Measurements from ENCODE around the gene MYO15B.

The MYO15B gene

DNA sequence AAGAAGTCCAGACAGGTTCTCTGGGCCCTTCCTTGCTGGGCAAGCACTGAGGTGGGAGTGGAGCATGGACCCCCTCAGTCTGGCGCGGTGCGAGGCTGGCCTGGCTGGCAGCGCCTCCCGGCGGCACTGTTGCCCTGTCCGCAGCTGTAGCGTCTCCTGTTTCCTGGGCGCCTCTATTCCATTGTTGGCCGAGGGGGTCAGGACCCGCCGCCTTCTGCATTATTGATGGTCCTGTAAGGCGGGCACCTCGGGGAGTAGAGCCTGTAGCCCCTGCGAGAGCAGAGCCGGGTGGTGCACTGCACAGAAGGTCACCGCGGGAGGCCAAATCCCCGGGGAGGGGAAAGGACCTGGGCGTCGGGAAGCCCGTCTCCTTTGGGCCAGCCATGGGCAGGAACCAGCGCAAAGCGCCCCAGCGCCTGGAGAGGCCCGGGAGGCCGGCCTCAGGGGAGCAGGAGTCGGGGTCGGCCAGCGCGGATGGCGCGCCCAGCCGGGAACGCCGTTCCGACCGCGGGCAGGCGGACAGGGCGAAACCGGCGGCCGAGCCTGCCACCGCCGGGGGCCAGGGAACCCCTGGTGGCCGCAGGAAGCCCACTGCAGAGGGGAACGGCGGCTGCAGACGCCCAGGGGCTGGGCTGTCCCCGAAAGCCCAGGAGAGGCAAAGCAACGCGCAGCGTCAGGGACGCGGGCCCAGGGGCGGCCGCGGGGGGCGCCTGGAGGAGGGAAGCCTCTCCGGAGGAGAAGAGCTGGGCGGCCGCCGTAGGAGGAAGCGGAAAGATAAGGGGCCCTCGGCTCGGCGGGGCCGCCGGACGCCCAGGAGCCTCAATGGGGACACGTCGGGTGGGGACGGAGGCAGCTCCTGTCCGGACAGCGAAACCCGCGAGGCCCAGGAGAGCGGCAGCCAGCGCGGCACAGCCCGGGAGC, at the start of gene MYO15B:
MYO15B (plus strand) TSS at position 126 of the 921 bp plus-strand sequence; CDS start at position 384, 258 bp downstream.
- no peak for DNase-seq (ENCODE audit: low read depth)

DNA sequence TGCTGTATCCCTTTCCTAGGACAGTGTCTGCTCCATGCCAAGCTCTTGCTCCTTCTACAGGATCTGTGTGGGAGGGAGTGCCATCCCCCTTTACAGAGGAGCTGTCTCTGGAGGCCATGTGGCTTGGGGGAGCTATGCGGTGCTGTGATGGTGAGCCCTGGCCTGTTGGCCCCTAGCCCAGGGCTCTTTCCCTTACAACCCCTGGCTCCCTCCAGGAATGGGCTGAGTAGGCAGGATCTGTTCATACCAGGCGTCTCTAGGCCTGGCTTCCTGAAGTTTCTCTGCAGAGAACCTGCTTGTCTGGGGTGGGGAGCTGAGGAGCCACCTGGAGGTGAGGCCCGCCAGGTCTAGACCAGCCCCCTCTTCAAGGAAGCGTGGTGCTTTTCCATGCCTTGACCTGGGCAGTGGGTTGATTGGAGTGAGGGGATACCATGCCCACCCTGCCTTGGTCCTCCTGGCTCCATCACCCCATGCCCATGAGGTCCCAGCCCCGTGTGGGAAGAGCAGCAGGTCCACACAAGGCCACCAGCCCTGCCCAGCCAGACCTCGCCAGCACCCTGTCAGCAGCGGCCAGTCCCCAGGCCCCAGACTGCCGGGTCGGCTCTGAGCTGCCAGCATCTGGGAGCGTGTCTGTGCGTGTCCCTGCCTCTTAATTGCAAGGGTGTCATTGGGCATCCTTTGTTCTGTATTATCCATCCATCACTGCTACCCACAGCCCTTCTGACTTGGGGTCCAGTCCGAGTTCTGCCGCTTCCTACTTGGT, 47.5 kb upstream of the MYO15B start:
- no peak for DNase-seq (ENCODE audit: low read depth)

DNA sequence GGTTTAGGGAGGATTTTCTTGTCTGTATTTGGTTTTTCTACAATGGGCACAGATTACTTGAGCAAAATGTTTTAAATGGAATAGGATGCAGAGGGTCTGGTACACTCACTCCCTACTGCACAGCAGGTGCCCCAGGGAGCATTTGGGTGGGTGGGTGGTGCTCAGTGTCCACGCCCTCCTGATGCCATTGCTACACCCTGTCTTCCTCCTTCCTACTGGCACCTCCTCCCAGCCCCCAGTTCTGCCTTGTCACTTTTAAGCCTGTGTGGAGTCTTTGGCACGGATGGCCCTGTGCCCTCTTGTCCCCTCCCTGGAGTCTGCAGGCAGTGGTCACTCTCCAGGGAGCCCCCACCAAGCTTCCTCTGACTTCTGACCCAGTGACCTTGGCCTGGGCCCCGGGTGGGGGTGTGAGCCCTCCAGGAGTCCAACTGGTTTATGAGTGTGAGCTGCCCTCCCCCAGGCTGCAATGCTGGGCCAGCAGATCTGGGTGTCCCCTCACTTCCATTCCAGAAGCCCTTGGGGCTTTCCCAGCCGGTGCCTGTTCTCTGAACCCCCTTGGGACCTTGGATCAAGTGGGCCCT, 46.6 kb upstream of the MYO15B start:
- DNase-seq (ENCODE audit: low read depth) = no peak

DNA sequence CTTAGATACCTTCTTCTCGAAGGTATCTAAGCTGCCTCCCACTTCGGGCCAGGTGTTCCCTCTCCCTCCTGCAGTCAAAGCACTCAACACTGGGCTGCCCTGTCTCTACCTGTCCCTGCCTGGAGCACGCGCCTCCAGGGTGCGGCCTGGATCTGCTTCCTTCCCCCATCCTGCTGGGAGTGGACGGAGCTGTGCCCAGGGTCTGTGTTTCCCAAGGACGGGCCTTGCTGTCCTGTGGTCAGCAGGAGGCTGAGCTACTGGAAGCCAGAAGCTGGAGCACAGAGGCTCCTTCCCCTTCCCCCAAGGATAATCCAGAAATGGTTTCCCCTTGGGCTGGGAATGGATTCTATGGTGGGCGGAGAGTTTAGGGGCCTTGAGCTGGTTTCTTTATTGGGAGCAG, 45.4 kb upstream of the MYO15B start:
- DNase-seq (ENCODE audit: low read depth) = no peak

DNA sequence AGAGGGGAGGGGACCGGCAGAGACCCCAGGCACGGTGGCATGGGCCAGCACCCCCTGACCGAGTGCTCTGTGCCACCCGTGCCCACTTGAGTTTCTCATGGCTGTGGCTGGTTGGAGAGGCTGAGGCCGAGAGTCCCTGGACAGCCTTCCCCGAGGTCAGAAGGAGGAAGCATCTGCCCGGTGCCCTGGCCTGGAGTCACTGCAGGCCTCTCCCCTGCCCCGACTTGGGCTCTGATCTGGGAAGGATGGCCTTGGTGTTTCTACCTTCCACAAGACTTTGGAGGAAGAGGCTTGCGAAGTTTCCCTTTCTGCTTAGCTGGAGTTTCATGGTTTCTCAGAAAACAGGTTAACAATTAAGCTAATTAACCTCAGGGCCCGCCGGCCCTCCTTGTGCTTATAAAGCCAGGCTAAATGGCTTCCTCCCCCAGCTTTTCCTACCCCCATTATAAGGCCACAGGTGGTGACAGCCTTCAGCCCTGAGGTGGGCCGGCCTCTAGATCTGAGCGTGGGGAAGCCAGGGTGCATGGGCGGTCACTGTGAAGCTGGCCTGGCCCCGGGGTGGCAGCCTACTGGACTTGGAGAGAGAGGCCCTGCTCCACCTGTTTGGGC, 44.8 kb upstream of the MYO15B start:
- DNase-seq (ENCODE audit: low read depth) = no peak

DNA sequence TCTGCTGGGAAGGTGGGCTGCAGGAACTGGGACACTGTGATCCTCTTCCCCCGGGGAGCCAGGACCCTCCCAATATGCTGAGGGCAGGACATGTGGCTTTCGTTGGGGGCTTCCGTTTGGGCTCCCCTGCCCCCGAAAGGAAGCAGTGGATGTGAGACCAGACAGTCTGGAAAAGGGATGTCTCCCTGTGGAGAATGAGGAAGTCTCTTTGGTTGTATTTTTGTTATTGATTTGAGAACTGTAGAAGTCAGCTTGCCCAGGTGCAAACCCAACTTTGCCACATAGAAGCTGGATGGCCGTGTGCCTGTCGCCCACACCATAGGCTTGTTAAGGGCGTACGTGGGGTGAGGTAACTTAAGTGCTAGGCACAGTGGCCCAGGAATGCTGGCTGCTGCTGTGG, 43.4 kb upstream of the MYO15B start:
- no peak for DNase-seq (ENCODE audit: low read depth)

DNA sequence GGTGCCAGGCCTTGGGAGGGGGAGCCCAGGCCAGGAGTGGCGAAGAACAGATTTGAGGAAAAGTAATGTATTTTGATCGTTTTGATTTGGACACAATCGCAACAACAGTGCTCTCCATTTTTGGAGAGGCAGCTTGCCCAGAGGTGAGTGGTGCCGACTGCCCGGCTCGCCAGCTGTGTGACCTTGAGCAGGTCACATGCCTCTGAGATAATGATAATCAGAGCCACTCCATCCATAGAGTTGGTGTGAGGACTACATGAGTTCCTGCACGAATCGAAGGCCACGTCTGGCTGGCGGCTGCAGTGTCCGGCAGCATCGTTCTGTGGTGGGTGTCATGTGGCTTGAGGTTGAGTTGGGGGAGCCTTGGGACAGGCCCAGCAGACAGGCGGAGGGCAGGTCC, 41.4 kb upstream of the MYO15B start:
- no peak for DNase-seq (ENCODE audit: low read depth)

DNA sequence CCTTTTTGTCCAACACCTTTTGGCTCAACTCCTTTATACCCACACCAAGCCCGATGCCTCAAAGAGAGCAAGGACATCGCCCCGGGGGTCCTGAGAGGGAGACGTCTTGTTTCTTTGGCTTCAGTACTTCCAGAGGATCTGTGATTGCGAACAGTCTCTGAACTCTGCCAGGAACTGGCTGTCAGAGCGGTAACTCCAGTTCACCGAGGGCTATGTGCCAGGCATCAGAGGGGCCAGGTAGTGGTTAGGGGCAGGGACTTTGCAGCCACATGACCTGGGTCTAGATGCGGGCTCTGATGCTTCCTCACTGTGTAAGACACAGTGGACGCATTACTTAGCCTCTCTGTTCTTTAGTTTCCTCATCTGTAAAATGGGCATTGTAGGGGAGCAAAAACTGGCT, 40.5 kb upstream of the MYO15B start:
- no peak for DNase-seq (ENCODE audit: low read depth)

DNA sequence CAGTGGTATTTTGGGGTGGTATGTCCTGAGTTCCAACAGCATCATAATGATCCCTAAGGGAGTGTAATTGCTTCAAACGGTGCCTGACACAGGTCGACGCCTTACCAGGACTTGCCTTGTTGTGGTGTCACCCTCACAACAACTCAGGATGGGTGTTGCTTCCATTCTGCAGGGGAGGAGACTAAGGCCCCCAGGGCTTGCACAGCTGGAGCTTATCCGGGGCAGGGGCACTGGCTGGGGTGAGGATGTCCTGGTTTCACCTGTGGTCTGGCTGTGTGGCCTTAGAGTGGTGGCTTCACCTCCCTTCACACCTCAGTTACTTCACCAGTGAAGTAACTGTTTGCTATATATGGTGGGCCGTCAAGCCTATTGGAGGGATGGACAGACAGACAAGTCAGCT, 38.8 kb upstream of the MYO15B start:
- no peak for DNase-seq (ENCODE audit: low read depth)

DNA sequence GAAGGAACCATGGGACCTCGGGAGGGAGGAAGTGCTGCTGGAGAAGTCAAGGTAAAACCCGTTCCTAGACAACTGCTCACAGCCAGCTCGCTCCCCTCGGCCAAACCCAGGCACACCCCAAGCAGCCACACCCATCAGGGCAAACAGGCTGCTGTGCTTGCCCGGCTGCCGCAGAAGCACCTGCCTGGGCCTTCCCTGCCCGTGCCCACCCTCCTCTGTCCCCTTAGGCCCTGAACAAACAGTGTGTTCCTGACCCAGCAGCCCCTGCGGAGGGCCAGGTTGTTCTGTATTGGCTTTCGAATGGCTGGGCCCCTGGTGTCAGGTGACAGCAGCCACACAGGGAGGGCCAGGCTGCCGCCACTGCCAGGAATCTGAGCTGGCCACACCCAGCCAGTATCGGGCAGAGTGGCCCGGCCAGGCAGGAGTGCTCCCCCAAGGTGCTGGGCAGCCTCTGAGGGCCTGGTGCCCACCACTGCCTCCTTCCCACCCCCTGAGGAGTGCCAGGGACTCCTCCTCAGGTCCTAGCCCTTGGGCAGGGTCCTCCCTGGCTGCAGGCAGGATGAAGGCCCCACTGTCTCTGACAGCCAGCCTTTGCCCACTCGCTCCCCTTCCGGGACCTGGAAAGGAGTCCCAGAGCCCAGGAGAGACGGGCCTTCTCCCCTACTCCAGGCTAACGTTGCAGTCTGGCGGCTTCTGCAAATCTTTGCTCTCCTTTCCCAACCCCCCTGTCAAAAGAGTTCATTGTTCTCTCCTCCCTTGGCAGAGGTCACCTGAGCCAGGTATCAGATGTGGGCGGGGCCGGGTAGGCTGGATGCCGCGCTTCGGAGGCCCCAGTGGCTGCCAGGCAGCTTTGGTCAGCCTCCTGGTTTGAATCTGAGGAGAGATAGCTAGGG, 38.1 kb upstream of the MYO15B start:
- no peak for DNase-seq (ENCODE audit: low read depth)

DNA sequence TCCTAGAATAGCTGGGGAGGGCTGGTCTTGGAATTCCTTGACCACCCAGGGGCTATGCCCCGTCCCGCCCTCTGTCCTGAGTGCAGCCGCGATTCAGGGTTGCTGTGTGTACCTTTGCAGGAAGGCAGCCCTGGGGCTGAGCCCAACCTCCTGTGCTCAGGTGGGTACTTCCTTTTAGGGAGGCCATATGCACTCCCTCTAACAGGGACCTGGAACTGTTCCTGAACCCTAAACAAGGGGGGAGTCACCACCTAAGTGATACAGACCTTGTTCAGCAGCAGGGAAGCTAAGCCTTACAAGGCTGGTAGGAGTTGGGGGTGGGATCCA, 37.5 kb upstream of the MYO15B start:
- DNase-seq (ENCODE audit: low read depth) = no peak

DNA sequence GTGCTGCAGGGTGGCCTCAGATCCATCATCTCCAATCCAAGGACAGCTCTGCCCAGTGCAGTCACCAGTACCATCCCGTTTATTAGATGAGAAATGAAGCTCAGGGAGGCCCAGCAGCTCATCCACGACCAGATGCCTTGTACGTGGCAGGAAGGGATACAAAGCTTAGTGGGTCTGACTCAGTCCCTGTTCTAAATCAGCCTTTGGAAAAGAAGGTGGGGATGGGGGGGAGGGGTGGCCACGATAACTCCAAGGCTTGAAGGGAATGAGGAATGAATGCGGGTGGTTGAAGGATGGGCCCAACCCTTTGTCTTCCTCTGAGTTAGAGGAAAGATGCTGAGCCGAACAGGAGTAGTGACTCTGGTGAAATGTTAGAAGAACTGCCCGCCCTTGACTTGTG, 36.3 kb upstream of the MYO15B start:
- no peak for DNase-seq (ENCODE audit: low read depth)

DNA sequence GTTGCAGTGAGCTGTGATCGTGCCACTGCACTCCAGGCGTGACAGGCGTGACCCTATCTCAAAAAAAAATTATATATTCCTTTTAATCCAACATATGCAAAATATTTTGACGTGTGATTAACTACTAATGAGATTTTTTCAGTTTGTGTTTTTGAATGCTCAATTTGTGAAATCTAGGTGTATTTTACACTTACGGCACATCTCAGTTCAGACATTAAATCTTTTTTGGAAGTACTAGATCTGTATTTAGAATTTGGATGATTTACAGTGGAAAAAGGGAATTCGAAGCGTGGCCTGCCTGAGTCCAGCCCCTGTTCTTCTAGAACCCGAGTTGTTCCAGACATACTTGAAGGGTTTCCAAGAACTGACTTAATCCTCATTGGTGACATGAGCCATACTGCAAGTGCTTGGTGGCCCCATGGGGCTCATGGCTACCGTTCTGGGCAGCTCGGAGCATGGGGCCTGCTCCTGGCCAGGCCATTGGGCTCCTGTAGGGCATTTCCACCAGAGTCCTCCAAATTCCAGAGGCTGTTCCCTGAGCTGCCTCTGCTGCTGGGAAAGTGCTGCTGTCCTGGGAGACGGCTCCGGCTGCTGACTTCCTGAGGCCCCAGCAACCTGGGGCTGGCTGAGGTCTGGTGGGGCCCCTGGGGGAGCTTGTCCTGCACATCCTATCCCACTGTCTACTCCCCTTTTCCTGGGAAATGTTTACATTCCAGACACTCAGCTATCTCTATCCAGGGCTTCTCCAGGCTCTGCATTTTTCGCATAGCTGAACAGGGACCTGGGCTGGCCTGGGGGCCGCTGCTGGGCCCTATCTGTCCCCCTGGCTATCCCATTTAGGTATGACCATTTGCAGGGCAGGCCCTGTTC, 34.9 kb upstream of the MYO15B start:
- DNase-seq (ENCODE audit: low read depth) = no peak

DNA sequence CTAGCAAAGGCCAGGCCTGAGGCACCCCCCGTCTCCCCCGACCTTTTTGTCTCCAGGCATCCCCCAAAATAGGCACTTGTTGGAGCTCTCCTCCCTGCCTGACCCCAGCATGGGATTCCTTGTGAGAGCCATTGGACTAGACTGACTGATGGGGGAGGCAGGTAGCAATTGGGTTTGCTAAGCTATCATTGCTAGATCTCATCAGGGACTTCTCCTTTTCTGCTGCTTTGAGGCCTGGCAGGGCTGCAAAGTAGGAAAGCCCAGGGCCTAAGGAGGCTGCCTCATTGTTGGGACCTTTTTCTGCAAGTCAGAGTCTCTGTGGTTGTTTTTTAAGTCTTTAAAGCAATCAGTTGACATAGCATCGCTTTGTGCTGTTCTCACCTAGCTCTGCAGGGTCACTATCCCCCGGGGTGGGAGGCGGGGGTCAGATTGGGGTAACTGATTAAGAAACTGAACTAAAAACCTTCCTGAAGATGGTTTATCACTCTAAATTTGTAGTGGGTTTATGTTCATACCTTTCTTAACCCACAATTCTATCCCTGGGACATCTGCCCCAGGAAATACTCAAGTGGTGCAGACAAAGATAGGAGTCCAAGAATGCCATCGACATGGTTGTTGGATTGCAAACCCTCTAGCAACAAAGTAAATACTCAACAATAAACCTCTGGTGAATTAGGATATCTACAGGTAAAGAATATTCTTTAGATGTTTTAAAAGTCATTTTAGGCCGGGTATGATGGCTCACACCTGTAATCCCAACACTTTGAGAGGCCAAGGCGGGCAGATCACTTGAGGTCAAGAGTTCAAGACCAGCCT, 34.1 kb upstream of the MYO15B start:
- no peak for DNase-seq (ENCODE audit: low read depth)

DNA sequence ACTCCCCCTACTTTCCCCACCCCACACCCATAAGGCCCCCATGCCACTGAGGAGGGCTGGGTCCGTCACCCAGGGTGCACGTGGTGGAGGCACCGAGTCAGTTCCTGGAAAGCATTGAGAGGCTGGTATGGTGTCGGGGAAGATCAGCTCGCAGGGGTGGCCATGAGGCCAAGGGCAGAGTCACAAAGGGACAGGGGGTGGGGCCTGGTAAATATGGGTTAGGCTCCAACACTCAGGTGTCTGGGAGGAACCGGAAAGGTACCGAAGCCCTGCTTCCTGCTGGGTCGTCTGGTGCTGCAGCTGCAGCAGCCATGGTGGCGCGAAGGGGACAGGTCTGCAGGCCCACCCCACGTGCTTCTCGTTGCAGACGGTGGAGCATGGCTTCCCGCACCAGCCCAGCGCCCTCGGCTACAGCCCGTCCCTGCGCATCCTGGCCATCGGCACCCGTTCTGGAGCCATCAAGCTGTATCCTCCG, 31.9 kb upstream of the MYO15B start:
- DNase-seq (ENCODE audit: low read depth) = no peak

DNA sequence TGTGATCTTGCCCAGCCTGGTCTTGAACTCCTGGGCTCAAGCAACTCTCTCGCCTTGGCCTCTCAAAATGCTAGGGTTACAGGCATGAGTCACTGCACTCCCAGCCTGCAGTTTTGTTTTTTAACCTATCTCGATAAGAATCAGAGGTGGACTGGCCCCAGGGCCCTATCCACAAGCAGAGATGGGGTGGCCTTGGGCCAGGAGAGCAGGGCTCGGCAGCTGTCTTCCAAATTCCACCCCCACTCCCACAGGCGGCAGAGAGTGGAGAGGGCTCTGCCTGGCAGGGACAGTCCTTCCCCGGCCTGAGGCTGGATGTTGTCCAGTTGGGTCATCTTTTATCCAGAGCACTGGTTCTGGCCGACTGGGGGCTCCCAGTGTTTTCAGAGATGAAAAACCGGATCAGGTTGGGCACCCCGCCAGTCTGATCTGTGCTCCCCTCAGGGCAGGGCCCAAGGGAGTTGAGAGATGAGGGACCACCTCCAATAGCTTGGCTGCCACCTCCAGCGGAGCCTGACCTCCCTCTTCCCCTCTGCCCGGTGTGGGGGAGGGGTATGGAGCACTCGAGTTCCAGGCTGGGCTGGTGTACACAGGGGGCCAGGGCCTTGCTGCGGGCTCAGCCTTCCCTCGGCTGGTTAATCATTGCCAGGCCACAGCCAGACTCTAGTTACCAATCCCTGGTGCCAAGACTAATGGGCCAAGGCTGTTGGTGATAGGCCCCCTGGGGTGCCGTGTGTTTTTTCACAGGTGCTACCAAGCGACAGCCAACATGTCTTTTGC, 30.3 kb upstream of the MYO15B start:
- no peak for DNase-seq (ENCODE audit: low read depth)

DNA sequence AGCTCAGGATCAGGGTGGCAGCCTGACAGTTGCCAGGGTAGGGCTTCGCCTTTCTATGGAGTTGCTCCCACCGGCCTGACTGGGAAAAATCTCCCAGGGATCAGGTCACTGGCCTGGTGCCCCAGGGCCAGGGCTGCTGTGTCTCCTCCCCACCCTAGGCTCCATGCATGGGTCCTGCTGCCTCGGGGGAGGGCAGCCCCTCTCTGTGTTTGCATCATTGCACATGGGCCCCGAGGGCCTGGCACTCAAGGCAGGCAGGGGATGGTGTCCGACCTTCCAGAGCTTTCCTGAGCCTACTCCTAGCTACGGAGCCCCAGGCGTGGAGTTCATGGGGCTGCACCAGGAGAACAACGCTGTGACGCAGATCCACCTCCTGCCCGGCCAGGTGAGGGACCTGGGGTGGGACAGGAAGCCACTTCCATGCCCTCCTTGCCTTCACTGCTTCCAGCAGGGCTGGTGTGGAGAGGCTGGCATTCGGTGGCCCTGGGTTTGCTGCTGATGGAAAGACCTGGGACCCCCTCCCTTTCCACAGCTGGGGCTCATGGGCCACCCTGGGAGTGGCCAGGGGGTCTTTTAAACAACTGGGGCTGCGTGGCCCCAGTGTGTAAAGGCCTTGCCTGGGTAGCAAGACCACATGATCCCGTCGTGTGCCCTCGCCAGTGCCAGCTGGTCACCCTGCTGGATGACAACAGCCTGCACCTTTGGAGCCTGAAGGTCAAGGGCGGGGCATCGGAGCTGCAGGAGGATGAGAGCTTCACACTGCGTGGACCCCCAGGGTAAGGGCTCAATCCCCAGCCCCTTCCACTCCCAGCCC, 29.5 kb upstream of the MYO15B start:
- no peak for DNase-seq (ENCODE audit: low read depth)
